Measurements from ENCODE around the gene VSNL1. TPM values are rescaled to one million over a fixed set of nuclear protein-coding genes. Genes with fewer than 3 reads are reported as not detected.

The VSNL1 gene
- total and polyA plus RNA-seq, 2 experiments from 2014 or later = 102 to 112 TPM

- no peaks in the 10 kb centered on the region for H3K9me3 Mint-ChIP-seq
- Histone ChIP-seq H4K20me1 (replicated peaks; ENCODE audit: insufficient read depth) (peaks cover 16% of the 10 kb centered on the region), H3K27ac (ENCODE audit: low read depth) (no peak overlapping the region), H3K4me2 (no peak overlapping the region), H3K36me3 (ENCODE audit: insufficient read depth) (0 out of 2 replicates have a peak, but pooled peaks cover 5% of the 10 kb centered on the region), H3K4me3 (no peak overlapping the region), H3K79me2 (replicated peaks; ENCODE audit: insufficient read depth) (no peaks in the 10 kb centered on the region), H2AFZ (no peak overlapping the region), H3F3A (replicated peaks; ENCODE audit: low read depth) (no peaks in the 10 kb centered on the region), H3K9me2 (ENCODE audit: insufficient read depth) (peaks cover 7% of the 10 kb centered on the region; the same call in 1 of the 2 replicates), H3K4me1 (ENCODE audit: insufficient read depth) (peaks cover 13% of the 10 kb centered on the region), H3K27me3 (ENCODE audit: insufficient read depth) (no peaks in the 10 kb centered on the region)
- H3K36me3 Mint-ChIP-seq (ENCODE audit: low read depth) = peaks cover 48% of the 10 kb centered on the region
- DNase-seq (ENCODE audit: low spot score) = peak; percentile 14
- H3K4me1 Mint-ChIP-seq = peaks cover 14% of the 10 kb centered on the region
- ATAC-seq = peak; percentile 59
- peaks cover under 1% of the 10 kb centered on the region for H3K27me3 Mint-ChIP-seq (ENCODE audit: insufficient read depth, low read depth, poor library complexity)
- TF ChIP-seq ZNF331 (CRISPR knock-in tag; IDR thresholded peaks at IDR 0.05; ENCODE audit: low read depth) = no peak
- no peak for TF ChIP-seq NANOG (IDR thresholded peaks at IDR 0.05; ENCODE audit: borderline replicate concordance)
- TF ChIP-seq ZNF114 (CRISPR knock-in tag; IDR thresholded peaks at IDR 0.05) = no peak
- TF ChIP-seq CREB1 (CRISPR knock-in tag; IDR thresholded peaks at IDR 0.05; ENCODE audit: low read depth) = no peak
- no peak for TF ChIP-seq JUNB (IDR thresholded peaks at IDR 0.05; ENCODE audit: unreplicated experiment)
- TF ChIP-seq POLR2AphosphoS5 (IDR thresholded peaks at IDR 0.05; ENCODE audit: low read depth) = no peak
- no peak for TF ChIP-seq STAT1 (IDR thresholded peaks at IDR 0.05; ENCODE audit: unreplicated experiment)
- no peak for TF ChIP-seq ETS1 (IDR thresholded peaks at IDR 0.05)
- no peak for TF ChIP-seq EZH2 (IDR thresholded peaks at IDR 0.05; ENCODE audit: low read depth, unreplicated experiment)
- no peak for TF ChIP-seq REST (IDR thresholded peaks at IDR 0.05; ENCODE audit: unreplicated experiment)
- no peak for TF ChIP-seq ZNF462 (CRISPR knock-in tag; IDR thresholded peaks at IDR 0.05)
- no peak for TF ChIP-seq EZH2phosphoT487 (IDR thresholded peaks at IDR 0.05; ENCODE audit: unreplicated experiment)
- no peak for TF ChIP-seq CTCF (conservative IDR thresholded peaks at IDR 0.05; ENCODE audit: low read depth in 2 of 2)
- no peak overlapping the region for H3K4me3 Mint-ChIP-seq
- H3K27ac Mint-ChIP-seq = peak overlapping the region; percentile 40; the same call in 1 of the 2 replicates
Measured at GRCh38 chr2:17604050-17604449, 63.6 kb downstream of the VSNL1 start.

All from GM23338 (cell line).